K562 (cell line): ENCODE measurements around the gene MPIG6B. TPM values are rescaled to one million over a fixed set of nuclear protein-coding genes. Genes with fewer than 3 reads are reported as not detected.

Source experiments
- ARID4B ChIP-seq: sonication (generic); formaldehyde crosslinking; IDR thresholded peaks from 2 replicates; pipeline ENCODE4 v1.8.0; 2022; ENCODE audit warnings: mild to moderate bottlenecking, missing genetic modification reagents
- CHD1 ChIP-seq: fragments of 200-600 bp; sonication (generic); IDR thresholded peaks from one replicate; pipeline ENCODE4 v1.6.1; 2012; ENCODE audit warnings: mild to moderate bottlenecking, moderate library complexity, low read length, inconsistent platforms
- CREB1 ChIP-seq, 2 experiments: sonication (generic) in 1 of 2; formaldehyde crosslinking in 1 of 2; IDR thresholded peaks; 2 replicates each; pipeline versions ENCODE4 v1.6.1 to v1.8.0; 2012 to 2022; ENCODE audit warnings: inconsistent platforms in 1 of 2, mild to moderate bottlenecking in 1 of 2, missing genetic modification reagents in 1 of 2, moderate library complexity in 1 of 2
- CTCFL ChIP-seq: IDR thresholded peaks from 2 replicates; pipeline ENCODE4 v1.6.1; 2011; ENCODE audit warnings: borderline replicate concordance, low read depth, mild to moderate bottlenecking, moderate library complexity, low read length; ENCODE audit not compliant: insufficient read depth, poor library complexity, severe bottlenecking
- E2F4 ChIP-seq: sonication (generic); formaldehyde crosslinking; IDR thresholded peaks from 2 replicates; pipeline ENCODE4 v1.8.0; 2022; ENCODE audit warnings: mild to moderate bottlenecking, low read depth, missing genetic modification reagents
- IRF2 ChIP-seq: sonication (generic); formaldehyde crosslinking; IDR thresholded peaks from 2 replicates; pipeline ENCODE4 v1.8.1; 2022; ENCODE audit warnings: mild to moderate bottlenecking, missing genetic modification reagents
- MAX ChIP-seq: sonication (generic); formaldehyde crosslinking; IDR thresholded peaks from 2 replicates; pipeline ENCODE4 v1.9.0; 2022; ENCODE audit warnings: mild to moderate bottlenecking, missing genetic modification reagents
- MEF2A ChIP-seq: IDR thresholded peaks from 2 replicates; pipeline ENCODE4 v1.6.1; 2011; ENCODE audit warnings: low read depth, mild to moderate bottlenecking, low read length, moderate library complexity; ENCODE audit not compliant: control insufficient read depth
- MIER1 ChIP-seq: fragments of 450-650 bp; IDR thresholded peaks from 2 replicates; pipeline ENCODE4 v1.6.1; 2016; ENCODE audit warnings: antibody characterized with exemption, mild to moderate bottlenecking, low read depth
- USF1 ChIP-seq: sonication (generic); formaldehyde crosslinking; IDR thresholded peaks from 2 replicates; pipeline ENCODE4 v1.9.0; 2022; ENCODE audit warnings: mild to moderate bottlenecking, missing genetic modification reagents
- ZBTB49 ChIP-seq: sonication (generic); formaldehyde crosslinking; IDR thresholded peaks from 2 replicates; pipeline ENCODE4 v1.8.0; 2022; ENCODE audit warnings: missing genetic modification reagents, mild to moderate bottlenecking, borderline replicate concordance
- polyA plus RNA-seq, 8 experiments: library from polyadenylated mRNA; depleted of rRNA in 4 of 8; stranded (reverse) in 5 of 8; unstranded in 3 of 8; fragments of >200 nt; fragmentation: Nextera tagmentation in 2 of 8; fragmentation: Illumina TruSeq in 1 of 8; extraction: Ambion mirVana in 2 of 8; extraction: Trizol in 1 of 8; gene quantifications; 2 replicates each; pipeline versions ENCODE4 v1.2.1 to v1.2.3, GENCODE V29; 2011 to 2014; ENCODE audit warnings: inconsistent platforms in 1 of 8, missing spikeins in 1 of 8
- total RNA-seq, 7 experiments: library from RNA; depleted of rRNA in 6 of 7; stranded (reverse); fragments of >200 nt in 6 of 7; fragmentation: Illumina TruSeq in 2 of 7; extraction: Trizol in 2 of 7; gene quantifications; 2 replicates each; pipeline versions ENCODE4 v1.2.1 to v1.2.3, GENCODE V29; 2011 to 2021; ENCODE audit warnings: low replicate concordance in 1 of 7

The MPIG6B gene
- total and polyA plus RNA-seq, 9 of the 15 experiments (the other 6 are each of a cell fraction or from before 2014, with no cell fraction given): 0.11 to 1.2 (median 0.28) TPM; not detected in 1

- TF ChIP-seq ARID4B (CRISPR knock-in tag): peak; percentile 71; the same call in 1 of the 2 replicates
- no peak for TF ChIP-seq MEF2A
- TF ChIP-seq CTCFL: no peak
- peak; percentile 84; the same call in 1 of the 2 replicates for TF ChIP-seq ZBTB49 (CRISPR knock-in tag)
- 0 out of 2 replicates have a peak, but pooled peaks have one; percentile 29 for TF ChIP-seq IRF2 (CRISPR knock-in tag)
- peak; percentile 64; the same call in 1 of the 2 replicates for TF ChIP-seq E2F4 (CRISPR knock-in tag)
- TF ChIP-seq CREB1 (IDR thresholded peaks at IDR 0.05): no peak
- 0 out of 2 replicates have a peak, but pooled peaks have one; percentile 35 for TF ChIP-seq CREB1 (CRISPR knock-in tag; IDR thresholded peaks at IDR 0.05)
- peak; percentile 62; the same call in 1 of the 2 replicates for TF ChIP-seq USF1 (CRISPR knock-in tag)
- peak; percentile 24 for TF ChIP-seq CHD1
- 0 out of 2 replicates have a peak, but pooled peaks have one; percentile 52 for TF ChIP-seq MIER1
- TF ChIP-seq MAX: peak; percentile 68
These were observed 21.3 kb upstream of the MPIG6B start (continued) for GRCh38 chr6:31701666-31702404.
